Omental fat pad (tissue), 4 donors: ENCODE results near the gene CCDC9B. TPM values are rescaled to one million over a fixed set of nuclear protein-coding genes. Genes with fewer than 3 reads are reported as not detected.
A peak's percentile ranks its signal among the peaks of the same experiment; 100 is the strongest.

Experiments
- ATAC-seq: fragments of 150-250 bp; one replicate; pipeline ENCODE4 v1.9.1; 2016; ENCODE audit warnings: mild to moderate bottlenecking, moderate library complexity; ENCODE audit not compliant: low FRiP score
- DNase-seq: peaks from one replicate; pipeline ENCODE4 v3.0.0-alpha.2; 2019; ENCODE audit warnings: low spot score
- total RNA-seq, 4 donors: library from RNA; depleted of rRNA; stranded (reverse); fragments of >200 nt; gene quantifications; one replicate each; pipeline ENCODE4 v1.1.0, GENCODE V29; 2016
- TF ChIP-seq, protein P1 (sequence below), 3 donors: fragments of 450-650 bp; IDR thresholded peaks; one replicate each; pipeline ENCODE4 v1.5.1; 2016 to 2017; ENCODE audit warnings: antibody characterized with exemption in 3 of 3, mild to moderate bottlenecking in 3 of 3, moderate library complexity in 2 of 3

Gene CCDC9B
- total RNA-seq, 4 donors from 2014 or later, result 1.1 to 7.4 (median 4.5) TPM

DNA sequence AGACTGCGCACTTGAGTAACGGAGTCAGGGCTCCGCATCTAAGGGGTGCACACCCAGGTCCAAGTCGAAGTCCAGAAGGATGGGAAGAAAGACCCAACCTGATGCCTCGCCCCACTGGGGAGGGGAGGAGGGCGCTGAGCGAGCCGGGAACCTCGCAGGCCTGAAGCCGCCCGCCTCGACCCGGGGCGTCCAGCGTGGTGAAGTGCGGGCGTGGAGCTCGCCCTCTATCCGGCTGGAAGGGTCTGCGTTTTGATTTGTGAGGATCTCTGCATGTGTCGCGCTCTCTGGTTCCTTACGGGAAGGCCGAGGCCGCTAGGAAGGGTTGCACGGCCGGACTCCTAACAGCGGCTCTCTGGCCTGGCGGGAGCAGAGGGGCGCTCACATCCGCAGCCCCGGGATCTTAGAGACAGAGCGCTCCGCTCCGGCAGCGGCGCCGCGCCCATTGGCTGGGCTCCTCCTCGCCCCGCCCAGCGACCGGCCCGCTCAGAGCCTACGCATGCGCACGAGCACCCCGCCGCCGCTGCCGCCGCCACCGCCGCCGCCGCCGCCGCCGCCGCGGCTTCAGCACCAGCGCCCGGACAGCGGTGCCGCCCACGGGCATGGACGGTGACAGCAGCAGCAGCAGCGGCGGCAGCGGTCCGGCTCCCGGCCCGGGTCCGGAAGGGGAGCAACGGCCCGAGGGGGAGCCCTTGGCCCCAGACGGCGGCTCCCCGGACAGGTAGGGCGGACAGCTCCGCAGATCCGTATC lies 17.2 kb upstream of the CCDC9B start, which contains the start of gene DISP2:
TSS of gene DISP2 (plus strand) at position 497 of the 748 bp plus-strand sequence. CDS start at position 600, 103 bp downstream.
- ATAC-seq (peak; percentile 94), DNase-seq (peak; percentile 45)
- TF ChIP-seq, protein P1, sequence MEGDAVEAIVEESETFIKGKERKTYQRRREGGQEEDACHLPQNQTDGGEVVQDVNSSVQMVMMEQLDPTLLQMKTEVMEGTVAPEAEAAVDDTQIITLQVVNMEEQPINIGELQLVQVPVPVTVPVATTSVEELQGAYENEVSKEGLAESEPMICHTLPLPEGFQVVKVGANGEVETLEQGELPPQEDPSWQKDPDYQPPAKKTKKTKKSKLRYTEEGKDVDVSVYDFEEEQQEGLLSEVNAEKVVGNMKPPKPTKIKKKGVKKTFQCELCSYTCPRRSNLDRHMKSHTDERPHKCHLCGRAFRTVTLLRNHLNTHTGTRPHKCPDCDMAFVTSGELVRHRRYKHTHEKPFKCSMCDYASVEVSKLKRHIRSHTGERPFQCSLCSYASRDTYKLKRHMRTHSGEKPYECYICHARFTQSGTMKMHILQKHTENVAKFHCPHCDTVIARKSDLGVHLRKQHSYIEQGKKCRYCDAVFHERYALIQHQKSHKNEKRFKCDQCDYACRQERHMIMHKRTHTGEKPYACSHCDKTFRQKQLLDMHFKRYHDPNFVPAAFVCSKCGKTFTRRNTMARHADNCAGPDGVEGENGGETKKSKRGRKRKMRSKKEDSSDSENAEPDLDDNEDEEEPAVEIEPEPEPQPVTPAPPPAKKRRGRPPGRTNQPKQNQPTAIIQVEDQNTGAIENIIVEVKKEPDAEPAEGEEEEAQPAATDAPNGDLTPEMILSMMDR (IDR thresholded peaks at IDR 0.05), result no peak

DNA sequence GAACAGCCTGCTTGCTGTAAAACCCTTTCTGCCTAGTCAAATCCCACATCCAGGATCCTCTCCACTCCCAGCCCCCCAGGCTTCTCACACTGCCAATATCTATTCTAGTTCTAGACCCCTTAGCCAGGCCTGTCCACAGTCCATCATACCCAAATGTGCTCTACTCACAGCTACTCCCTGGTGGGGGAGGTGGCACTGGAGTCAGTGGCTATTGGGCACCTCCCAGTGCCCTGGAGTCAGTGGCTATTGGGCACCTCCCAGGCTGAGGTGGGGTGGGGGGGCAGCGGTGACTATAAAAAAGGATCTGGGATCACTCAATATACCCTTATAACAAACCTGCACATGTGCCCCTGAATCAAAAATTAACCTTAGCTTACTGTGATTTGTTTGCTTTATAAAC lies 16.5 kb upstream of the CCDC9B start:
- ATAC-seq, result no peak
- DNase-seq, result no peak
- TF ChIP-seq, protein P1 (IDR thresholded peaks at IDR 0.05), result no peak

DNA sequence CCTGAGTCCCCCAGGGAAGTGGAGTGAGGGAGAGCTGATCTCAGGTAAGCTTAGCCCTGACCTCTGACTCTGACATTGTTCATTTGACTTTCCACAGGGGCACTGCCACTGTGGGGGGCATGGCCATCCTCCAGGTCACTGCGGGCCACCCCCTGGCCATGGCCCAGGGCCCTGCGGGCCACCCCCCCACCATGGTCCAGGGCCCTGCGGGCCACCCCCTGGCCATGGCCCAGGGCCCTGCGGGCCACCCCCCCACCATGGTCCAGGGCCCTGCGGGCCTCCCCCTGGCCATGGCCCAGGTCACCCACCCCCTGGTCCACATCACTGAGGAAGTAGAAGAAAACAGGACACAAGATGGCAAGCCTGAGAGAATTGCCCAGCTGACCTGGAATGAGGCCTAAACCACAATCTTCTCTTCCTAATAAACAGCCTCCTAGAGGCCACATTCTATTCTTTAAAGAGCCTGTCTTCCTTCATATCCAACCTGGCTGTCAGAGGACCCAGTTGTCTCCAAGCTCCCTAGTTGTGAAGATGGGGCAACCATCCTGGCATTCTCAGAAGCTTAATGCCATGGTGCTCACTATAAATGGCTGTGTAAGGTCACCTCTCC lies 15.3 kb upstream of the CCDC9B start:
- DNase-seq, result no peak
- TF ChIP-seq, protein P1 (IDR thresholded peaks at IDR 0.05), result no peak
- ATAC-seq, result no peak

DNA sequence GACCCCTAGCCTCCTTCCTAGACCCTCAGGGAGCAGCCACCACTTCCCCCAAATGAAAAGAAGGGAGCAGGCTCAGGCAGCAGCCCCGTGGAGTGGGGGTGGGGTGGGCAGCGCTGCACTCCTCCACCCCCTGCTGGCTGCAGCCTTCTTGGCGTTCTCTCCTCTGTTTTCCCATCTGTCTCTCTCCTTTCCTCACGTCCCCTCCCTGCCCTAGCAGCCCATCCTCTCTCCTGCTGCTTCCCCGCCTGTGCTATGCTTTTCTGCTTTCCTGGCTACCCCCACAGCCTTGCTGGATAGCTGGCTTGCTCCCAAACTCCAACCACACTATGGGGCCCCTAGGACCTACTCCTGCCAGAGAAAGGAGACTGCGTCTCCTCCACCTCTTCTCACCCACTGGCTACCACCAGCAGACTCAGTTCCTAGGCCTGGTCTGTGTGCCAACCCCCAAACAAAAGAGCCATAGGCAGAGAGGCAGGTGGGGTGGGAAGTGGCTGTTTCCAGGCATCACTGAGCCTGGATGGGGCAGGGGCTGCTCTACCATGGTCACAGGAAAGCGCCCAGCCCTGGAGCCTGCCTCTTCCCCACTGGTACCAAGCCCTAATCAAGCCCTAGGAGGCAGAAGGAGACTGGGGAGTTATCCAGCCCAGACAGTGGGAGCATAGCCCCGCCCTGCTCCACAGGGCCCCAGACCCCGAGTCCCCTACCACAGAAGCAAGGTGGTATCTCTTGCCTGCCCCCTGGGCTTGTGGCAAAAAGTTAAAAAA lies 13.9 kb upstream of the CCDC9B start:
- TF ChIP-seq, protein P1 (IDR thresholded peaks at IDR 0.05), result no peak
- ATAC-seq (no peak), DNase-seq (no peak)

DNA sequence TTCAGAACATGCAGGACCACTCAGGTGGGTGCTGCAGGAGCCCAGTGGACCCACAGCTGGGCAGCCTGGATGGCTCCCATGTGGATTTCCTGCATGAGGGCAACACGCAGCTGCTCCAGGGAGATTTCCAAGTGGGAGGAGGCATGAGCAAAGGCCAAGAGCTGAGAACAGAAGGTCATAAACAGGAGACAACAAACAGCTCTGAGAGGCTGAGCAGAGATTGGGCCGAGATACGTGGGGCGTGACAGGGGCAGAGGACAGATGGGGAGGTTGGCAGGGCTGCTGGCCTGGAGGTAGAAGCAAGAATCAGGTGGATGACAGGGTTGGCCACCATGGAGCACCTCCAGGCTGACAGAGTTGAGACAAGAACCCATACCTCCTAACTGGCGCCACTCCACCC lies 13.0 kb upstream of the CCDC9B start:
- ATAC-seq (no peak), DNase-seq (no peak)
- TF ChIP-seq, protein P1 (IDR thresholded peaks at IDR 0.05), result no peak

DNA sequence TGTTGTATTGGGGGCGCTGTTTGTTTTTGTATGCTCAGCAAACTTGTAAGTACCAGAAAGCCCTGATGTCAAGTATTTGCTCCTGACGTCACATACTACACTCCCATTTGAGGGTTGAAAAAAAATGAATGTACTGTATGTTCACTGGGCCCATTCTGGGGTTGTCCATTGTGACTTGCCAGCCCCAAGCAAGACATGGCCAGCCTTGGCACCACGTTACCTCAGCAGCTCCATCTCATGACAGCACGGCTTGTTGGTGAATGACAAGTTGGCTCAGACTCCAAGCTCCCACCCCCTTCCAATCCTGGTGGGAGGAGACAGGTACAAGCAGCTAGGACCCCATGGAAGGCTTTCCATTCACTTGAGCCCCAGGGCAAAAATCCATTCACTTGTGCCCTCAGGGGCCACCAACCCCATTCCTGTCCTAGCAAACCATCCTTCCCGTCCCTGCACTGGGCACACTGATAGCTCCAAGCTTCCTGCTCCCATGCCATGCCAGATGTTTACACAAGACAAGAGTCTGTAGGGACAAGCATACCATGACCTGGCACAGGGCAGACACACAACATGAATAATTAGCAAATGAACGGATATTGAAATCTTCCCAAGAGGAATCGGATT lies 11.7 kb upstream of the CCDC9B start:
- no peak for ATAC-seq
- TF ChIP-seq, protein P1 (IDR thresholded peaks at IDR 0.05), result no peak

More for the DNA sequence above, 11.7 kb upstream of the CCDC9B start:
- DNase-seq, result no peak
